ENCODE measurements around the gene LYL1. TPM values are rescaled to one million over a fixed set of nuclear protein-coding genes. Genes with fewer than 3 reads are reported as not detected.

Gene LYL1
- total and polyA plus RNA-seq, 2 of the 13 experiments (the other 11 are each of a cell fraction or from before 2014, with no cell fraction given), result 0.75 to 0.92 TPM

- H3K27ac ChIP-seq (ENCODE audit: extremely low read length, insufficient read depth, low read length), result no peak overlapping the region
- H3K36me3 ChIP-seq (replicated peaks in 1 of 2; ENCODE audit: control insufficient read depth in 1 of 2, insufficient read depth in 2 of 2, low read length in 2 of 2), result no peaks in the 10 kb centered on the region; a peak in 1 of 5 replicates
- ATAC-seq (no peak), DNase-seq (ENCODE audit: low spot score) (no peak), FAIRE-seq (no peak)
- POLR2A ChIA-PET, result interaction anchor here (1.5 to 1.7 kb wide), 2 partner anchors 42 to 120 kb away, joined by 6 to 12 read pairs; no protein-coding TSS in a partner anchor
- CTCF ChIA-PET (ENCODE audit: low intra/inter-chr PET ratio, low total read pairs), result no interaction called here
- H2AFZ ChIP-seq (ENCODE audit: low read length), result no peak overlapping the region
- H3K4me1 ChIP-seq (ENCODE audit: insufficient read depth, low read length), result peaks cover 49% of the 10 kb centered on the region
- TSS peak; percentile 64 for BruUV-seq (replicated peaks)
- H3K9ac ChIP-seq (ENCODE audit: insufficient read depth, low read depth, low read length), result no peak overlapping the region
- TF ChIP-seq HNRNPH1 (optimal IDR thresholded peaks at IDR 0.05; ENCODE audit: low read depth, low read length) (no peak), ZNF639 (CRISPR knock-in tag; conservative IDR thresholded peaks at IDR 0.05) (no peak), POLR2G (IDR thresholded peaks at IDR 0.05; ENCODE audit: low read depth, low read length) (0 out of 2 replicates have a peak, but pooled peaks have one; percentile 5)
- no peaks in the 10 kb centered on the region for H3K27me3 ChIP-seq (ENCODE audit: control insufficient read depth in 1 of 2, insufficient read depth in 2 of 2, low read length in 2 of 2)
- no peaks in the 10 kb centered on the region for H3K9me3 ChIP-seq (ENCODE audit: low read length)
- H3K4me3 ChIP-seq (replicated peaks in 1 of 3; ENCODE audit: insufficient read depth in 1 of 3, low read depth in 2 of 3, low read length in 3 of 3), result no peak overlapping the region
- WGBS (ENCODE audit: low lambda C conversion rate), result 92% methylated on average over 20 of the region's 20 CpGs
- no peaks in the 10 kb centered on the region; the same call in none of the 2 replicates for H4K20me1 ChIP-seq (ENCODE audit: insufficient read depth, low read length)
- H3K4me2 ChIP-seq (ENCODE audit: low read depth, low read length), result no peak overlapping the region
- no peaks in the 10 kb centered on the region for H3K79me2 ChIP-seq (ENCODE audit: insufficient read depth, low read length)
- in situ Hi-C loops (cut with HindIII; ENCODE audit: extremely low pct_ligation_motif_present, low pct_unique_long_range_greater_than_20kb) (no loop called here), intact Hi-C loops (cut with micrococcal nuclease; ENCODE audit: unreplicated experiment) (no loop called here)
These were observed 5.6 kb downstream of the LYL1 start for GRCh38 chr19:13097033-13097462.

DNA sequence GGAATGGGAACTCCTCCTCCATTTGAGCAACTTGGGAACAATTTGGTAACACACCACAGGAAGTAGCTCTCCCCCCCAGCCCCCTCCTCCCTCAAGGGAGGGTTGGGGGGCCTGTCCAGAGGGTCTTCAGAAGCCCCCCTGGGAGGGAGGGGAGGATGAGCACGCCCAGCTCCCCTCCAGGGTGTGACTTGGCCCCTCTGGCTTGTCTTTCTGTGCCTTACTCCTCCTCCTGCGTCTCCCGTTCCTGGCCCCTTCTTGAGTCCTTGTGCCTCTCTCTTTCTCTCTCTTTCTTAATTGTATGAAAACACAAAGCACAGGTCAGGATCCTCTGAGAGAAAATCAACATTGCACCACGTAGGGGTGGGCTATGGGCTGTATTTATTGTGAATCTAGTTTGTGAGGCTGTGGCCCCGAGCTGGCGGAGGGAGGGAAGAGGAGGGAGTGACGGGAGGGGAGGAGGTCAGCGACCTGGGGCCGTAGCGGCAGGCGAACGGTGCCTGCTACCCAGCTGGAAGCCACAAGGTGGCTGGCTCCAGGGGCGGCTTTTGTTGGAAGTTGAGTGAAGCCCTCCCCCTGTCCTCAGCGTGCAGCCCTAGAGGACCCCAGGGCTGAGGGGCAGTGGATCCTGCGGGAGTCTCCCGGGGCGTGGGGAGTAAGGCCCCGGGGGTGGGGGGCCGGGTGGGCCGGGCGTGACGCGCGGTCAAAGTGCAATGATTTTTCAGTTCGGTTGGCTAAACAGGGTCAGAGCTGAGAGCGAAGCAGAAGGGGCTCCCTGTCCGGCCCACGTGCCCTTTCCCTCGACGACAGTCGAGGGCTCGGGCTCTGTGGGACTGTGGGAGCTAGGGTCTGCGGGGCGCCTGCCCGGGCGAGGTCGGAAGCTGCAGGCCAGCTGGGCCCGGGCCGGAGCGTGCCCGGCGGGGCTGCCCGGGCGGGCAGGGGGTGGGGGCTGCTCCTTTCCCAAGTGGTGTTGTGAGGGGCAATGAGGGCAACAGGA, 6.4 kb downstream of the LYL1 start:
- H2AFZ ChIP-seq (ENCODE audit: low read length), result no peak overlapping the region
- TF ChIP-seq SYNCRIP (IDR thresholded peaks at IDR 0.05; ENCODE audit: insufficient read depth, low read depth, low read length) (no peak), HOXA3 (CRISPR knock-in tag; IDR thresholded peaks at IDR 0.05) (peak; percentile 48; the same call in 1 of the 2 replicates), ZUFSP (CRISPR knock-in tag; IDR thresholded peaks at IDR 0.05; ENCODE audit: borderline replicate concordance) (no peak), MIER3 (CRISPR knock-in tag; IDR thresholded peaks at IDR 0.05; ENCODE audit: borderline replicate concordance) (no peak), ZNF225 (CRISPR knock-in tag; IDR thresholded peaks at IDR 0.05) (no peak), RAD21 (CRISPR knock-in tag; IDR thresholded peaks at IDR 0.05) (peak; percentile 50), ELF4 (CRISPR knock-in tag; IDR thresholded peaks at IDR 0.05; ENCODE audit: borderline replicate concordance) (no peak), ZNF709 (CRISPR knock-in tag; IDR thresholded peaks at IDR 0.05) (no peak), SAP130 (CRISPR knock-in tag; IDR thresholded peaks at IDR 0.05; ENCODE audit: low read depth) (peak; percentile 61; the same call in 1 of the 2 replicates), HOXA7 (CRISPR knock-in tag; IDR thresholded peaks at IDR 0.05) (no peak), EEA1 (CRISPR knock-in tag; IDR thresholded peaks at IDR 0.05; ENCODE audit: borderline replicate concordance) (no peak)

More for the DNA sequence above, 6.4 kb downstream of the LYL1 start:
- ATAC-seq (peak; percentile 82), DNase-seq (ENCODE audit: low spot score) (peak; percentile 67), FAIRE-seq (peak; percentile 54)
- intact Hi-C loops (cut with micrococcal nuclease; ENCODE audit: unreplicated experiment), result no loop called here
- Histone ChIP-seq H3K27ac (ENCODE audit: extremely low read length, insufficient read depth, low read length) (peak overlapping the region; percentile 37), H3K79me2 (ENCODE audit: insufficient read depth, low read length) (no peaks in the 10 kb centered on the region), H3K27me3 (ENCODE audit: control insufficient read depth in 1 of 2, insufficient read depth in 2 of 2, low read length in 2 of 2) (no peaks in the 10 kb centered on the region), H3K9me3 (ENCODE audit: low read length) (no peaks in the 10 kb centered on the region), H3K4me1 (ENCODE audit: insufficient read depth, low read length) (peaks cover 43% of the 10 kb centered on the region), H3K4me2 (ENCODE audit: low read depth, low read length) (peak overlapping the region; percentile 48), H3K36me3 (replicated peaks in 1 of 2; ENCODE audit: control insufficient read depth in 1 of 2, insufficient read depth in 2 of 2, low read length in 2 of 2) (no peaks in the 10 kb centered on the region; a peak in 1 of 5 replicates), H3K4me3 (replicated peaks in 1 of 3; ENCODE audit: insufficient read depth in 1 of 3, low read depth in 2 of 3, low read length in 3 of 3) (peak overlapping the region in 1 of 3 experiments; percentile 15; a peak in 1 of 6 replicates), H3K9ac (ENCODE audit: insufficient read depth, low read depth, low read length) (no peak overlapping the region), H4K20me1 (ENCODE audit: insufficient read depth, low read length) (no peaks in the 10 kb centered on the region; the same call in none of the 2 replicates)
- ChIA-PET POLR2A (interaction anchor here (0.7 to 1.7 kb wide), 8 partner anchors 35 to 150 kb away, joined by 3 to 12 read pairs (median 4); no protein-coding TSS in a partner anchor), CTCF (ENCODE audit: low intra/inter-chr PET ratio, low total read pairs) (interaction anchor here (1.3 to 1.8 kb wide), 2 partner anchors 118 to 131 kb away, joined by 5 to 7 read pairs; no protein-coding TSS in a partner anchor)
- WGBS (ENCODE audit: low lambda C conversion rate), result 46% methylated on average over 29 of the region's 44 CpGs
- in situ Hi-C loops (cut with HindIII; ENCODE audit: extremely low pct_ligation_motif_present, low pct_unique_long_range_greater_than_20kb), result no loop called here
- no TSS peak for BruUV-seq (replicated peaks)
